Gastroesophageal sphincter (tissue), 4 donors: Measurements from ENCODE around the gene KCNMA1. TPM values are rescaled to one million over a fixed set of nuclear protein-coding genes. Genes with fewer than 3 reads are reported as not detected.

Experiments used
- ATAC-seq: fragments of 150-250 bp; one replicate; pipeline ENCODE4 v1.9.1; 2016; ENCODE audit warnings: mild to moderate bottlenecking, moderate library complexity
- H3K27ac ChIP-seq, 4 donors: fragments of 200-600 bp; sonication (generic) in 3 of 4; 1 replicate in 3 of 4; 2 replicates in 1 of 4; pipeline ENCODE4 v1.5.1; 2016 to 2019
- H3K27me3 ChIP-seq: fragments of 200-600 bp; sonication (generic); one replicate; pipeline ENCODE4 v1.5.1; 2019
- H3K36me3 ChIP-seq, 2 donors: fragments of 200-600 bp; sonication (generic); one replicate each; pipeline ENCODE4 v1.5.1; 2019; ENCODE audit warnings: control low read depth in 1 of 2
- H3K4me1 ChIP-seq, 3 donors: fragments of 200-600 bp; sonication (generic); 1 replicate in 2 of 3; 2 replicates in 1 of 3; pipeline ENCODE4 v1.5.1; 2016 to 2019; ENCODE audit warnings: control low read depth in 2 of 3
- H3K4me3 ChIP-seq, 2 donors: fragments of 200-600 bp; sonication (generic); one replicate each; pipeline ENCODE4 v1.5.1; 2019; ENCODE audit warnings: mild to moderate bottlenecking in 1 of 2, moderate library complexity in 1 of 2
- H3K9me3 ChIP-seq, 3 donors: fragments of 200-600 bp; sonication (generic); one replicate each; pipeline ENCODE4 v1.5.1; 2017 to 2019; ENCODE audit warnings: control low read depth in 2 of 3
- CTCF ChIP-seq, 4 experiments: fragments of 200-600 bp in 2 of 4; fragments of 450-650 bp in 2 of 4; sonication (generic) in 1 of 4; IDR thresholded peaks; one replicate each; pipeline ENCODE4 v1.5.1; 2017 to 2019; ENCODE audit warnings: antibody characterized with exemption in 4 of 4, mild to moderate bottlenecking in 2 of 4, moderate library complexity in 2 of 4
- EP300 ChIP-seq: sonication (generic); formaldehyde crosslinking; IDR thresholded peaks from one replicate; pipeline ENCODE4 v1.6.1; 2017; ENCODE audit warnings: antibody characterized with exemption, mild to moderate bottlenecking
- POLR2A ChIP-seq, 2 donors: fragments of 450-650 bp; IDR thresholded peaks; one replicate each; pipeline ENCODE4 v1.6.1; 2017; ENCODE audit warnings: antibody characterized with exemption in 2 of 2, mild to moderate bottlenecking in 2 of 2, moderate library complexity in 1 of 2
- POLR2AphosphoS5 ChIP-seq: sonication (generic); formaldehyde crosslinking; IDR thresholded peaks from one replicate; pipeline ENCODE4 v1.6.1; 2017; ENCODE audit warnings: antibody characterized with exemption
- WGBS, 2 donors: methylation state at CpG; one replicate each; pipeline ENCODE4 v1.1.5; 2018; ENCODE audit warnings: low coverage in 1 of 2; 5-methylcytosine and 5-hydroxymethylcytosine counted together
- total RNA-seq, 4 donors: library from RNA; depleted of rRNA; stranded (reverse); fragments of >200 nt; gene quantifications; one replicate each; pipeline ENCODE4 v1.1.0, GENCODE V29; 2016

KCNMA1 gene
- total RNA-seq, 4 donors from 2014 or later: 168 to 389 (median 323) TPM

- Histone ChIP-seq H3K4me3 (no peak overlapping the region), H3K36me3 (peaks cover 0 to 6% of the 10 kb centered on the region in 2 donors), H3K9me3 (no peaks in the 10 kb centered on the region), H3K4me1 (peaks cover 9 to 46% (median 13%) of the 10 kb centered on the region in 3 donors), H3K27me3 (no peaks in the 10 kb centered on the region), H3K27ac (no peak overlapping the region)
- 80 to 100% methylated on average over 1 to 2 of the region's 4 CpGs for WGBS, 2 donors
- ATAC-seq: no peak
- TF ChIP-seq POLR2A (IDR thresholded peaks at IDR 0.05) (no peak), CTCF (IDR thresholded peaks at IDR 0.05) (no peak), POLR2AphosphoS5 (no peak), EP300 (no peak)
Measured at GRCh38 chr10:77103213-77103612, 534.4 kb downstream of the KCNMA1 start.

GRCh38 chr10:77101341-77101740 lies 536.3 kb downstream of the KCNMA1 start:
- H3K9me3 ChIP-seq: no peaks in the 10 kb centered on the region
- TF ChIP-seq POLR2A (IDR thresholded peaks at IDR 0.05): no peak
- TF ChIP-seq POLR2AphosphoS5: no peak
- no peak for TF ChIP-seq EP300
- no peak for TF ChIP-seq CTCF (IDR thresholded peaks at IDR 0.05)
- no peak for ATAC-seq
- H3K27ac ChIP-seq: no peak overlapping the region
- H3K4me1 ChIP-seq: peaks cover 9 to 28% (median 13%) of the 10 kb centered on the region in 3 donors
- 91% methylated on average over 4 to 5 of the region's 5 CpGs for WGBS, 2 donors
- H3K27me3 ChIP-seq: no peaks in the 10 kb centered on the region
- no peak overlapping the region for H3K4me3 ChIP-seq
- peaks cover 0 to 6% of the 10 kb centered on the region in 2 donors for H3K36me3 ChIP-seq

- H3K9me3 ChIP-seq: no peaks in the 10 kb centered on the region
- H3K4me3 ChIP-seq: no peak overlapping the region
- no peak overlapping the region for H3K27ac ChIP-seq
- H3K36me3 ChIP-seq: peaks cover 0 to 9% of the 10 kb centered on the region in 2 donors
- peaks cover 0 to 5% (median 0%) of the 10 kb centered on the region in 3 donors for H3K4me1 ChIP-seq
- ATAC-seq: no peak
- TF ChIP-seq POLR2A (IDR thresholded peaks at IDR 0.05) (no peak), CTCF (IDR thresholded peaks at IDR 0.05) (no peak), EP300 (no peak)
- H3K27me3 ChIP-seq: no peaks in the 10 kb centered on the region
- WGBS, 2 donors: 93 to 100% methylated on average over 1 to 3 of the region's 5 CpGs
Measured at GRCh38 chr10:77099136-77099535, 538.5 kb downstream of the KCNMA1 start.

- Histone ChIP-seq H3K27me3 (no peaks in the 10 kb centered on the region), H3K27ac (no peak overlapping the region), H3K9me3 (no peaks in the 10 kb centered on the region), H3K4me3 (no peak overlapping the region), H3K4me1 (no peaks in the 10 kb centered on the region), H3K36me3 (peaks cover 0 to 9% of the 10 kb centered on the region in 2 donors)
- no peak for ATAC-seq
- WGBS, 2 donors: 100% methylated on average over 1 of the region's 1 CpG; no CpG with 5 or more reads in 1 of the 2 donors
- TF ChIP-seq POLR2A (IDR thresholded peaks at IDR 0.05) (no peak), CTCF (IDR thresholded peaks at IDR 0.05) (no peak), EP300 (no peak), POLR2AphosphoS5 (no peak)
Measured at GRCh38 chr10:77097625-77098024, 540.0 kb downstream of the KCNMA1 start.

- WGBS, 2 donors: 80 to 93% methylated on average over 2 of the region's 2 CpGs
- H3K4me3 ChIP-seq: no peak overlapping the region
- H3K9me3 ChIP-seq: no peaks in the 10 kb centered on the region
- no peaks in the 10 kb centered on the region for H3K27me3 ChIP-seq
- H3K36me3 ChIP-seq: peaks cover 0 to 28% of the 10 kb centered on the region in 2 donors
- ATAC-seq: no peak
- no peaks in the 10 kb centered on the region for H3K4me1 ChIP-seq
- no peak for TF ChIP-seq EP300
- TF ChIP-seq POLR2AphosphoS5: no peak
- no peak for TF ChIP-seq CTCF (IDR thresholded peaks at IDR 0.05)
- no peak for TF ChIP-seq POLR2A (IDR thresholded peaks at IDR 0.05)
- H3K27ac ChIP-seq: no peak overlapping the region
Measured at GRCh38 chr10:77093126-77093525, 544.5 kb downstream of the KCNMA1 start.
